SK-N-SH (cell line): ENCODE data around the gene HPS5.

ENCODE experiments used
- CHD2 ChIP-seq: fragments of 150-350 bp; IDR thresholded peaks from 2 replicates; pipeline ENCODE4 v1.6.1; 2018; ENCODE audit warnings: low read length; ENCODE audit not compliant: partially characterized antibody
- RFX5 ChIP-seq: IDR thresholded peaks from 2 replicates; pipeline ENCODE4 v1.6.1; 2012; ENCODE audit warnings: mild to moderate bottlenecking, improper control_type of control experiment, low read length
- TF ChIP-seq, protein P1 (sequence below): fragments of 200-600 bp; sonication (generic); IDR thresholded peaks from 2 replicates; pipeline ENCODE4 v1.6.1; 2017; ENCODE audit warnings: antibody characterized with exemption, mild to moderate bottlenecking, moderate library complexity
- TF ChIP-seq, protein P2 (sequence below): IDR thresholded peaks from 2 replicates; pipeline ENCODE4 v1.4.0; 2012; ENCODE audit warnings: low read depth

GRCh38 chr11:18313965-18314763 lies 7.8 kb downstream of the HPS5 start:
- TF ChIP-seq, protein P1, sequence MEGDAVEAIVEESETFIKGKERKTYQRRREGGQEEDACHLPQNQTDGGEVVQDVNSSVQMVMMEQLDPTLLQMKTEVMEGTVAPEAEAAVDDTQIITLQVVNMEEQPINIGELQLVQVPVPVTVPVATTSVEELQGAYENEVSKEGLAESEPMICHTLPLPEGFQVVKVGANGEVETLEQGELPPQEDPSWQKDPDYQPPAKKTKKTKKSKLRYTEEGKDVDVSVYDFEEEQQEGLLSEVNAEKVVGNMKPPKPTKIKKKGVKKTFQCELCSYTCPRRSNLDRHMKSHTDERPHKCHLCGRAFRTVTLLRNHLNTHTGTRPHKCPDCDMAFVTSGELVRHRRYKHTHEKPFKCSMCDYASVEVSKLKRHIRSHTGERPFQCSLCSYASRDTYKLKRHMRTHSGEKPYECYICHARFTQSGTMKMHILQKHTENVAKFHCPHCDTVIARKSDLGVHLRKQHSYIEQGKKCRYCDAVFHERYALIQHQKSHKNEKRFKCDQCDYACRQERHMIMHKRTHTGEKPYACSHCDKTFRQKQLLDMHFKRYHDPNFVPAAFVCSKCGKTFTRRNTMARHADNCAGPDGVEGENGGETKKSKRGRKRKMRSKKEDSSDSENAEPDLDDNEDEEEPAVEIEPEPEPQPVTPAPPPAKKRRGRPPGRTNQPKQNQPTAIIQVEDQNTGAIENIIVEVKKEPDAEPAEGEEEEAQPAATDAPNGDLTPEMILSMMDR: no peak
- TF ChIP-seq CHD2 (no peak), RFX5 (no peak)
- TF ChIP-seq, protein P2, sequence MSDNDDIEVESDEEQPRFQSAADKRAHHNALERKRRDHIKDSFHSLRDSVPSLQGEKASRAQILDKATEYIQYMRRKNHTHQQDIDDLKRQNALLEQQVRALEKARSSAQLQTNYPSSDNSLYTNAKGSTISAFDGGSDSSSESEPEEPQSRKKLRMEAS: no peak
